ENCODE data around the gene IGF1. TPM values are rescaled to one million over a fixed set of nuclear protein-coding genes. Genes with fewer than 3 reads are reported as not detected.

Gene IGF1
- total RNA-seq, 1 experiment from 2014 or later: 0.42 TPM

DNA sequence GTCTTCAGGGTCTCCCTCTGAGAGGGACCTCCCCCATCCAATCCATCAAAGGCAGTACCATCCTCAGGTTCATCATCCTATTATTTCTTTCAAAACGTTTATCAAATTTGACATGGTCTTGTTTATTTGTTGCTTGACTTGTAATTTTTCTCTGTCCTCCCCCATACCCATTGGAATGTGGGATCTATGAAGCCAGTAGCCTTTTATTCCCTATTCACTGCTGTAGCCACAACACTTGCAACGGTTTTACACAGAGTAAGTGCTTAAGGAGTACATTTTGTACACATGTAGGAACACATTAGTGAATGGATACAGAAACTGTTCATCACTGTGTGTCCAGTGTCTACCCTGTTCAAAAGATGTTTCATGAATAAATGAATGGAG lies 41.5 kb downstream of the IGF1 start:
- no peaks in the 10 kb centered on the region for H3K36me3 ChIP-seq (ENCODE audit: control insufficient read depth in 1 of 2, insufficient read depth in 2 of 2, low read length in 2 of 2)
- no peak overlapping the region for H3K9ac ChIP-seq (ENCODE audit: low read length)
- ATAC-seq (no peak), DNase-seq (ENCODE audit: low read depth, low spot score) (no peak)
- TF ChIP-seq SRF (IDR thresholded peaks at IDR 0.05; ENCODE audit: low read depth): no peak
- no peak for TF ChIP-seq POLR2AphosphoS5 (IDR thresholded peaks at IDR 0.05; ENCODE audit: low read depth, low read length)
- no peak for TF ChIP-seq ELF1 (IDR thresholded peaks at IDR 0.05; ENCODE audit: borderline replicate concordance, low read depth)
- no peak for TF ChIP-seq YY1 (IDR thresholded peaks at IDR 0.05; ENCODE audit: extremely low read depth, insufficient replicate concordance, low read depth, low read length)
- TF ChIP-seq SP1 (IDR thresholded peaks at IDR 0.05; ENCODE audit: low read depth): no peak
- TF ChIP-seq, protein P1, sequence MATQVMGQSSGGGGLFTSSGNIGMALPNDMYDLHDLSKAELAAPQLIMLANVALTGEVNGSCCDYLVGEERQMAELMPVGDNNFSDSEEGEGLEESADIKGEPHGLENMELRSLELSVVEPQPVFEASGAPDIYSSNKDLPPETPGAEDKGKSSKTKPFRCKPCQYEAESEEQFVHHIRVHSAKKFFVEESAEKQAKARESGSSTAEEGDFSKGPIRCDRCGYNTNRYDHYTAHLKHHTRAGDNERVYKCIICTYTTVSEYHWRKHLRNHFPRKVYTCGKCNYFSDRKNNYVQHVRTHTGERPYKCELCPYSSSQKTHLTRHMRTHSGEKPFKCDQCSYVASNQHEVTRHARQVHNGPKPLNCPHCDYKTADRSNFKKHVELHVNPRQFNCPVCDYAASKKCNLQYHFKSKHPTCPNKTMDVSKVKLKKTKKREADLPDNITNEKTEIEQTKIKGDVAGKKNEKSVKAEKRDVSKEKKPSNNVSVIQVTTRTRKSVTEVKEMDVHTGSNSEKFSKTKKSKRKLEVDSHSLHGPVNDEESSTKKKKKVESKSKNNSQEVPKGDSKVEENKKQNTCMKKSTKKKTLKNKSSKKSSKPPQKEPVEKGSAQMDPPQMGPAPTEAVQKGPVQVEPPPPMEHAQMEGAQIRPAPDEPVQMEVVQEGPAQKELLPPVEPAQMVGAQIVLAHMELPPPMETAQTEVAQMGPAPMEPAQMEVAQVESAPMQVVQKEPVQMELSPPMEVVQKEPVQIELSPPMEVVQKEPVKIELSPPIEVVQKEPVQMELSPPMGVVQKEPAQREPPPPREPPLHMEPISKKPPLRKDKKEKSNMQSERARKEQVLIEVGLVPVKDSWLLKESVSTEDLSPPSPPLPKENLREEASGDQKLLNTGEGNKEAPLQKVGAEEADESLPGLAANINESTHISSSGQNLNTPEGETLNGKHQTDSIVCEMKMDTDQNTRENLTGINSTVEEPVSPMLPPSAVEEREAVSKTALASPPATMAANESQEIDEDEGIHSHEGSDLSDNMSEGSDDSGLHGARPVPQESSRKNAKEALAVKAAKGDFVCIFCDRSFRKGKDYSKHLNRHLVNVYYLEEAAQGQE (IDR thresholded peaks at IDR 0.05; ENCODE audit: low read depth): no peak
- no peak for TF ChIP-seq ZNF274 (IDR thresholded peaks at IDR 0.05; ENCODE audit: low read depth, low read length)
- no peak for TF ChIP-seq EZH2phosphoT487 (IDR thresholded peaks at IDR 0.05; ENCODE audit: borderline replicate concordance)
- no peak for TF ChIP-seq EGR1 (IDR thresholded peaks at IDR 0.05; ENCODE audit: low read depth)
- no peak for TF ChIP-seq TCF7L2 (IDR thresholded peaks at IDR 0.05; ENCODE audit: borderline replicate concordance, extremely low read depth, insufficient read depth, insufficient read length)
- TF ChIP-seq FOSL1 (IDR thresholded peaks at IDR 0.05; ENCODE audit: low read depth): no peak
- TF ChIP-seq, protein P2, sequence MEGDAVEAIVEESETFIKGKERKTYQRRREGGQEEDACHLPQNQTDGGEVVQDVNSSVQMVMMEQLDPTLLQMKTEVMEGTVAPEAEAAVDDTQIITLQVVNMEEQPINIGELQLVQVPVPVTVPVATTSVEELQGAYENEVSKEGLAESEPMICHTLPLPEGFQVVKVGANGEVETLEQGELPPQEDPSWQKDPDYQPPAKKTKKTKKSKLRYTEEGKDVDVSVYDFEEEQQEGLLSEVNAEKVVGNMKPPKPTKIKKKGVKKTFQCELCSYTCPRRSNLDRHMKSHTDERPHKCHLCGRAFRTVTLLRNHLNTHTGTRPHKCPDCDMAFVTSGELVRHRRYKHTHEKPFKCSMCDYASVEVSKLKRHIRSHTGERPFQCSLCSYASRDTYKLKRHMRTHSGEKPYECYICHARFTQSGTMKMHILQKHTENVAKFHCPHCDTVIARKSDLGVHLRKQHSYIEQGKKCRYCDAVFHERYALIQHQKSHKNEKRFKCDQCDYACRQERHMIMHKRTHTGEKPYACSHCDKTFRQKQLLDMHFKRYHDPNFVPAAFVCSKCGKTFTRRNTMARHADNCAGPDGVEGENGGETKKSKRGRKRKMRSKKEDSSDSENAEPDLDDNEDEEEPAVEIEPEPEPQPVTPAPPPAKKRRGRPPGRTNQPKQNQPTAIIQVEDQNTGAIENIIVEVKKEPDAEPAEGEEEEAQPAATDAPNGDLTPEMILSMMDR (IDR thresholded peaks at IDR 0.05 in 2 of 3, conservative IDR thresholded peaks at IDR 0.05 in 1 of 3; ENCODE audit: borderline replicate concordance in 1 of 3, insufficient read depth in 1 of 3, low read depth in 2 of 3, low read length in 2 of 3): no peak
- no peak for TF ChIP-seq JUND (IDR thresholded peaks at IDR 0.05)
- H3K4me3 ChIP-seq (replicated peaks in 1 of 2; ENCODE audit: low read depth in 1 of 2, low read length in 2 of 2): no peak overlapping the region
- no peaks in the 10 kb centered on the region; the same call in 1 of the 2 replicates for H3K9me2 ChIP-seq (ENCODE audit: insufficient read depth)
- RAD21 ChIA-PET (ENCODE audit: low non-redundant PET in 1 of 2, low total read pairs in 2 of 2, uncharacterized antibody in 2 of 2, unreplicated experiment in 2 of 2): no interaction called here
- no peaks in the 10 kb centered on the region for H4K20me1 ChIP-seq (ENCODE audit: insufficient read depth)
- H3K4me1 ChIP-seq (ENCODE audit: control insufficient read depth in 1 of 2, insufficient read depth in 2 of 2, low read length in 2 of 2): no peaks in the 10 kb centered on the region
- POLR2A ChIA-PET: no interaction called here
- no peaks in the 10 kb centered on the region; the same call in 1 of the 2 replicates for H3K27me3 ChIP-seq (ENCODE audit: insufficient read depth, low read length)
- H3K9me3 ChIP-seq (ENCODE audit: control insufficient read depth in 1 of 2, insufficient read depth in 1 of 2, low read depth in 1 of 2, low read length in 2 of 2): no peaks in the 10 kb centered on the region
- H3K79me2 ChIP-seq (ENCODE audit: insufficient read depth, low read length): no peaks in the 10 kb centered on the region
- no TSS peak for BruUV-seq (replicated peaks)
- intact Hi-C loops (cut with micrococcal nuclease): no loop called here
- CTCF ChIA-PET: no interaction called here
- no peak overlapping the region for H3K4me2 ChIP-seq (ENCODE audit: low read length)
- no peak overlapping the region for H2AFZ ChIP-seq (ENCODE audit: low read depth, low read length, poor library complexity, severe bottlenecking)
- H3K27ac ChIP-seq (ENCODE audit: low read depth, low read length): no peak overlapping the region
